GM12878 (cell line): ENCODE data around the gene GMDS.

ENCODE experiments used
- CTCF ChIP-seq, 3 experiments: IDR thresholded peaks in 2 of 3; conservative IDR thresholded peaks in 1 of 3; 2 replicates each; pipeline ENCODE4 v1.5.1; 2011; ENCODE audit warnings: low read depth in 3 of 3, low read length in 3 of 3, mild to moderate bottlenecking in 3 of 3, control low read depth in 2 of 3, moderate library complexity in 2 of 3, inconsistent platforms in 1 of 3, mixed read lengths in 1 of 3; ENCODE audit not compliant: control insufficient read depth in 2 of 3, insufficient read depth in 1 of 3; ENCODE audit errors: extremely low read depth in 1 of 3
- SUZ12 ChIP-seq: fragments of 200-600 bp; sonication (generic); IDR thresholded peaks from one replicate; pipeline ENCODE4 v1.6.1; 2018; ENCODE audit warnings: antibody characterized with exemption, mild to moderate bottlenecking; ENCODE audit not compliant: unreplicated experiment
- TF ChIP-seq, protein P1 (sequence below): IDR thresholded peaks from 2 replicates; pipeline ENCODE4 v1.6.1; 2012; ENCODE audit warnings: mild to moderate bottlenecking, low read depth, low read length

- TF ChIP-seq CTCF (IDR thresholded peaks at IDR 0.05 in 2 of 3, conservative IDR thresholded peaks at IDR 0.05 in 1 of 3; ENCODE audit: control insufficient read depth in 2 of 3, extremely low read depth in 1 of 3, insufficient read depth in 1 of 3, low read depth in 3 of 3, low read length in 3 of 3) (no peak), SUZ12 (no peak)
- TF ChIP-seq, protein P1, sequence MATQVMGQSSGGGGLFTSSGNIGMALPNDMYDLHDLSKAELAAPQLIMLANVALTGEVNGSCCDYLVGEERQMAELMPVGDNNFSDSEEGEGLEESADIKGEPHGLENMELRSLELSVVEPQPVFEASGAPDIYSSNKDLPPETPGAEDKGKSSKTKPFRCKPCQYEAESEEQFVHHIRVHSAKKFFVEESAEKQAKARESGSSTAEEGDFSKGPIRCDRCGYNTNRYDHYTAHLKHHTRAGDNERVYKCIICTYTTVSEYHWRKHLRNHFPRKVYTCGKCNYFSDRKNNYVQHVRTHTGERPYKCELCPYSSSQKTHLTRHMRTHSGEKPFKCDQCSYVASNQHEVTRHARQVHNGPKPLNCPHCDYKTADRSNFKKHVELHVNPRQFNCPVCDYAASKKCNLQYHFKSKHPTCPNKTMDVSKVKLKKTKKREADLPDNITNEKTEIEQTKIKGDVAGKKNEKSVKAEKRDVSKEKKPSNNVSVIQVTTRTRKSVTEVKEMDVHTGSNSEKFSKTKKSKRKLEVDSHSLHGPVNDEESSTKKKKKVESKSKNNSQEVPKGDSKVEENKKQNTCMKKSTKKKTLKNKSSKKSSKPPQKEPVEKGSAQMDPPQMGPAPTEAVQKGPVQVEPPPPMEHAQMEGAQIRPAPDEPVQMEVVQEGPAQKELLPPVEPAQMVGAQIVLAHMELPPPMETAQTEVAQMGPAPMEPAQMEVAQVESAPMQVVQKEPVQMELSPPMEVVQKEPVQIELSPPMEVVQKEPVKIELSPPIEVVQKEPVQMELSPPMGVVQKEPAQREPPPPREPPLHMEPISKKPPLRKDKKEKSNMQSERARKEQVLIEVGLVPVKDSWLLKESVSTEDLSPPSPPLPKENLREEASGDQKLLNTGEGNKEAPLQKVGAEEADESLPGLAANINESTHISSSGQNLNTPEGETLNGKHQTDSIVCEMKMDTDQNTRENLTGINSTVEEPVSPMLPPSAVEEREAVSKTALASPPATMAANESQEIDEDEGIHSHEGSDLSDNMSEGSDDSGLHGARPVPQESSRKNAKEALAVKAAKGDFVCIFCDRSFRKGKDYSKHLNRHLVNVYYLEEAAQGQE, result no peak
These were observed 419.5 kb downstream of the GMDS start for GRCh38 chr6:1825926-1826325.
